Muscle of leg (tissue), 11 donors: ENCODE measurements around the gene POTEJ. TPM values are rescaled to one million over a fixed set of nuclear protein-coding genes. Genes with fewer than 3 reads are reported as not detected.
"Not testable (repeated sequence)": the region's sequence is repeated elsewhere in the genome, so short reads cannot be mapped to it uniquely, and the experiment has no call there.

Experiments used
- DNase-seq: peaks from one replicate; pipeline ENCODE4 v3.0.0; 2013
- H3K27ac ChIP-seq: one replicate; pipeline ENCODE4 v1.5.1; 2013; ENCODE audit warnings: mild to moderate bottlenecking, low read length, control low read depth
- H3K27me3 ChIP-seq: one replicate; pipeline ENCODE4 v1.6.1; 2013; ENCODE audit warnings: low read length; ENCODE audit not compliant: control insufficient read depth, insufficient read depth
- H3K36me3 ChIP-seq: one replicate; pipeline ENCODE4 v1.6.1; 2013; ENCODE audit warnings: low read length; ENCODE audit not compliant: control insufficient read depth, insufficient read depth
- H3K4me1 ChIP-seq: one replicate; pipeline ENCODE4 v1.6.1; 2013; ENCODE audit warnings: low read length; ENCODE audit not compliant: control insufficient read depth, insufficient read depth
- H3K4me3 ChIP-seq: one replicate; pipeline ENCODE4 v1.5.1; 2013; ENCODE audit warnings: low read length, control low read depth
- H3K9me3 ChIP-seq: replicated peaks from 2 replicates; pipeline ENCODE4 v1.6.1; 2013; ENCODE audit warnings: low read depth, low read length; ENCODE audit not compliant: control insufficient read depth
- WGBS: methylation state at CpG from one replicate; pipeline ENCODE4 v1.1.5; 2013; ENCODE audit warnings: missing lambda C conversion rate; ENCODE audit not compliant: insufficient coverage; 5-methylcytosine and 5-hydroxymethylcytosine counted together
- polyA plus RNA-seq, 8 donors: library from polyadenylated mRNA; unstranded; fragments of 120-200 nt; gene quantifications; one replicate each; pipeline versions ENCODE4 v1.2.1 to v1.2.3, GENCODE V29; 2013; ENCODE audit warnings: inconsistent platforms in 1 of 8, low replicate concordance in 1 of 8; ENCODE audit not compliant: insufficient read length in 8 of 8, insufficient read depth in 1 of 8
- total RNA-seq: library from RNA; stranded (reverse); fragments of 120-200 nt; gene quantifications from one replicate; pipeline ENCODE4 v1.2.4, GENCODE V29; 2013

POTEJ gene
- total and polyA plus RNA-seq, 9 donors = 0.04 to 0.07 (median 0.07) TPM; not detected in 6

GRCh38 chr2:130588688-130589458 lies 22.4 kb upstream of the POTEJ start:
- H3K27me3 ChIP-seq, H3K9me3 ChIP-seq, H3K4me3 ChIP-seq, H3K4me1 ChIP-seq, DNase-seq, H3K27ac ChIP-seq, H3K36me3 ChIP-seq: not testable (repeated sequence)
- WGBS = no CpG with 5 or more reads among the region's 11 CpGs

- DNase-seq, H3K9me3 ChIP-seq, H3K27me3 ChIP-seq, H3K4me3 ChIP-seq, H3K27ac ChIP-seq, H3K4me1 ChIP-seq, H3K36me3 ChIP-seq: not testable (repeated sequence)
- WGBS = no CpG with 5 or more reads among the region's 8 CpGs
Observed at GRCh38 chr2:130590170-130590841, 20.9 kb upstream of the POTEJ start.

GRCh38 chr2:130590842-130591359 lies 20.3 kb upstream of the POTEJ start:
- H3K4me3 ChIP-seq, H3K9me3 ChIP-seq, H3K27me3 ChIP-seq, H3K27ac ChIP-seq, DNase-seq, H3K36me3 ChIP-seq, H3K4me1 ChIP-seq: not testable (repeated sequence)
- WGBS = 8% methylated on average over 2 of the region's 7 CpGs

- not testable (repeated sequence) for H3K27me3 ChIP-seq, H3K9me3 ChIP-seq, H3K27ac ChIP-seq, H3K36me3 ChIP-seq, H3K4me1 ChIP-seq, H3K4me3 ChIP-seq, DNase-seq
- WGBS = no CpG with 5 or more reads among the region's 40 CpGs
Observed at GRCh38 chr2:130592791-130593414, 18.3 kb upstream of the POTEJ start.

GRCh38 chr2:130594011-130594410 lies 17.2 kb upstream of the POTEJ start:
- DNase-seq, H3K27ac ChIP-seq, H3K9me3 ChIP-seq, H3K27me3 ChIP-seq, H3K4me1 ChIP-seq, H3K36me3 ChIP-seq, H3K4me3 ChIP-seq: not testable (repeated sequence)
- WGBS = no CpG with 5 or more reads among the region's 4 CpGs

- H3K27ac ChIP-seq, DNase-seq, H3K9me3 ChIP-seq, H3K27me3 ChIP-seq, H3K4me3 ChIP-seq, H3K4me1 ChIP-seq, H3K36me3 ChIP-seq: not testable (repeated sequence)
- no CpG with 5 or more reads among the region's 6 CpGs for WGBS
Observed at GRCh38 chr2:130596757-130597156, 14.5 kb upstream of the POTEJ start.

GRCh38 chr2:130597994-130598393 lies 13.2 kb upstream of the POTEJ start:
- not testable (repeated sequence) for H3K9me3 ChIP-seq, H3K4me3 ChIP-seq, H3K27ac ChIP-seq, DNase-seq, H3K36me3 ChIP-seq, H3K27me3 ChIP-seq, H3K4me1 ChIP-seq
- no CpG with 5 or more reads among the region's 22 CpGs for WGBS

GRCh38 chr2:130598463-130598862 lies 12.8 kb upstream of the POTEJ start:
- H3K4me3 ChIP-seq, H3K9me3 ChIP-seq, H3K36me3 ChIP-seq, H3K27me3 ChIP-seq, DNase-seq, H3K27ac ChIP-seq, H3K4me1 ChIP-seq: not testable (repeated sequence)
- WGBS = no CpG with 5 or more reads among the region's 15 CpGs

GRCh38 chr2:130599393-130599792 lies 11.8 kb upstream of the POTEJ start, which contains the start of gene CFC1:
Gene CFC1, minus strand, starts transcription at chr2:130599575. Its CDS starts 288 bp downstream, at chr2:130599287.
- H3K36me3 ChIP-seq, H3K4me3 ChIP-seq, DNase-seq, H3K4me1 ChIP-seq, H3K27me3 ChIP-seq, H3K27ac ChIP-seq, H3K9me3 ChIP-seq: not testable (repeated sequence)
- WGBS = no CpG with 5 or more reads among the region's 6 CpGs

- not testable (repeated sequence) for H3K27me3 ChIP-seq, H3K36me3 ChIP-seq, H3K9me3 ChIP-seq, DNase-seq, H3K4me3 ChIP-seq, H3K4me1 ChIP-seq, H3K27ac ChIP-seq
- no CpG with 5 or more reads among the region's 9 CpGs for WGBS
Observed at GRCh38 chr2:130599926-130600325, 11.3 kb upstream of the POTEJ start.
